Brain microvascular endothelial cell (primary cell): ENCODE measurements around the gene SERPIND1.
A peak's percentile ranks its signal among the peaks of the same experiment; 100 is the strongest.
"Not testable (repeated sequence)": the region's sequence is repeated elsewhere in the genome, so short reads cannot be mapped to it uniquely, and the experiment has no call there.

Experiments
- DNase-seq: peaks from one replicate; pipeline ENCODE4 v3.0.0-alpha.2; 2020
- H3K27ac ChIP-seq: fragments of 250-450 bp; sonication (Bioruptor Pico); 2 replicates; pipeline ENCODE4 v1.5.1; 2020; ENCODE audit warnings: mild to moderate bottlenecking, moderate library complexity
- H3K27me3 ChIP-seq: fragments of 250-450 bp; sonication (Bioruptor Pico); replicated peaks from 2 replicates; pipeline ENCODE4 v1.5.1; 2020; ENCODE audit warnings: mild to moderate bottlenecking
- H3K36me3 ChIP-seq: fragments of 250-450 bp; sonication (Bioruptor Pico); replicated peaks from 2 replicates; pipeline ENCODE4 v1.5.1; 2020; ENCODE audit warnings: mild to moderate bottlenecking
- H3K4me3 ChIP-seq: 2 replicates; pipeline ENCODE4 v1.5.1; 2011; ENCODE audit warnings: low read depth, mild to moderate bottlenecking, control low read depth, low read length, moderate library complexity
- in situ Hi-C: cut with HindIII; loops from 2 replicates; pipeline ENCODE4 v1.10.0; 2017; ENCODE audit warnings: low sequenced_read_pairs, low pct_ligation_motif_present
- TF ChIP-seq, protein P1 (sequence below): IDR thresholded peaks from 2 replicates; pipeline ENCODE4 v1.5.1; 2011; ENCODE audit warnings: low read depth, mild to moderate bottlenecking, moderate library complexity, low read length, control low read depth, inconsistent platforms; ENCODE audit errors: missing control alignments

SERPIND1 gene

DNA sequence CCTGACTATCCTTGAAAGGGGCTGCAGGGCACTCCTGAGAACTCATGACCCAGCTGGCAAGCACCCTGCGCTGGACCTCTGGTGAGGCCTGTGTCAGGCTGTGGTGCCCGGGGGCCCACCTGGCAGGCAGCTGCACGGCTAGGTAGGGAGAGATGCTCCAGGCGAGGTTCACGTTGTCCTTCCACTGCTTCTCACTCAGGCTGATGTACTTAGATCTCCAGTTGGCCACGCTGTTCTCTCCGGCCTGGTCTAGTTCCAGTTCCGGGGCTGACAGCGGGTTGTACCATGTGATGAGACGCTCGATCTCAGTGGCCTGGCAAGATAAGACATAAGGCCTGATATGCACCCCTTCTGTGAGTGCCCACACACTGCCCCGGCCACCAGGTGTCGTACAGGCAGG is 44.7 kb upstream of the SERPIND1 start:
- Histone ChIP-seq H3K36me3 (peaks cover 27% of the 10 kb centered on the region), H3K27ac (no peak overlapping the region)

DNA sequence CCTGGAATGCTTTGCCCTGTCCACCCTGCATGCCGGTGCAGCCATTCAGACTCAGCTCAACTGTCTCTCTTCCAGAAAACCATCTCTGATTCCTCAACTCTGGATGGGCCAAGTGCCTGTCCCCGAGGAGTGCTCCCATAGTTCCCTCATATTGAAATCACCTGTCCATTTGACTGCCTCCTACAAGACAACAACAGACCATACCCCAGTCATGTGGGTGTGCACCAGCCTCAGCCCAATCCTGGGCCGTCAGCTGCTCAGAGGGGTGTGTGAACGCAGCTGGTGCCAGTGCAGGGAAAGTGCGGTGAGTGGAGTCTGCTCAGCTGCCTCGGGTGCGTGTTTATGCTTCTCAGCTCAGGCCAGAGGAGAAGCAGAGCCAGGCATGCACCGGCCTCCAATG is 41.5 kb upstream of the SERPIND1 start:
- in situ Hi-C loops, H3K4me3 ChIP-seq, DNase-seq, H3K27me3 ChIP-seq, H3K27ac ChIP-seq: not testable (repeated sequence)
- peaks cover 22% of the 10 kb centered on the region for H3K36me3 ChIP-seq

More for the DNA sequence above, 44.7 kb upstream of the SERPIND1 start:
- TF ChIP-seq, protein P1, sequence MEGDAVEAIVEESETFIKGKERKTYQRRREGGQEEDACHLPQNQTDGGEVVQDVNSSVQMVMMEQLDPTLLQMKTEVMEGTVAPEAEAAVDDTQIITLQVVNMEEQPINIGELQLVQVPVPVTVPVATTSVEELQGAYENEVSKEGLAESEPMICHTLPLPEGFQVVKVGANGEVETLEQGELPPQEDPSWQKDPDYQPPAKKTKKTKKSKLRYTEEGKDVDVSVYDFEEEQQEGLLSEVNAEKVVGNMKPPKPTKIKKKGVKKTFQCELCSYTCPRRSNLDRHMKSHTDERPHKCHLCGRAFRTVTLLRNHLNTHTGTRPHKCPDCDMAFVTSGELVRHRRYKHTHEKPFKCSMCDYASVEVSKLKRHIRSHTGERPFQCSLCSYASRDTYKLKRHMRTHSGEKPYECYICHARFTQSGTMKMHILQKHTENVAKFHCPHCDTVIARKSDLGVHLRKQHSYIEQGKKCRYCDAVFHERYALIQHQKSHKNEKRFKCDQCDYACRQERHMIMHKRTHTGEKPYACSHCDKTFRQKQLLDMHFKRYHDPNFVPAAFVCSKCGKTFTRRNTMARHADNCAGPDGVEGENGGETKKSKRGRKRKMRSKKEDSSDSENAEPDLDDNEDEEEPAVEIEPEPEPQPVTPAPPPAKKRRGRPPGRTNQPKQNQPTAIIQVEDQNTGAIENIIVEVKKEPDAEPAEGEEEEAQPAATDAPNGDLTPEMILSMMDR: no peak
- Histone ChIP-seq H3K4me3 (no peak overlapping the region), H3K27me3 (no peaks in the 10 kb centered on the region)
- no peak for DNase-seq
- in situ Hi-C loops: no loop called here

DNA sequence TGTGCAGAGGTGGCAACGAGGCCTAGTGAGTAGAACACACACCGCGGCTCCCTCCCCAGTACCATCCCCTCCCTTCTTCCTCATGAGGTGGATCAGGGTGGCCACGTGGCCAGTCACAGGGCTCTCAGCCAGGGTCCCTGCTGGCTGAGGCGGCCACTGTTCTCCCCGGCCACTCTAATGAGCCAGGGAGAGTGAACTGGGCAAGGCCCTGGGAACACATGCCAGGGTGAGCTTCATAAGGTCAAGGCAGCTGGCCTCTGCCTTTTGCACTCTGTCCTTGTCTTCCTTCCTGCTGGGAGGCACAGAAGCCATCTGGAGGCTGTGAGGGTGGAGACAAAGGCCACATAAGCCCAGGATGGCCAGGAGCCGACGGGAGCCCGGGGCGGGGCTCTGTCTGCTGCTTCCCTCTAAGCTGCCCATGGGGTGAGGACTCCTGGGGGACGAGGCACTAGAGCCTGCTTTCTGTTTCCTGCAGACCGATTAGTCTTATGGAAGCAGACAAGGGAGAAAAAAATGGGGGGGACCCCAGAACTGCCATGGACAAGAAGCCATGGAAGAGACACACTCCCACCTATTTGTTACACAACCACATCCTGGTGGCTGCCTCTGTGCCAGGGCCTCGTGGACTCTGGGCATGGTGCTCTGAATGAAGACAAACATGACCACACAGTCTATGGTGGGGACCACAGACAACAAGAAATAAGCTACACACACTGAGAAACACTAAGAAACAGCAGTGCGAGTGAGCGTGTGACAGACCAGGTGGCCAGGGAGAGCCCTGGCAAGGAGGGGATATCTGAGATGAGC is 38.4 kb upstream of the SERPIND1 start:
- in situ Hi-C loops: not testable (repeated sequence)

DNA sequence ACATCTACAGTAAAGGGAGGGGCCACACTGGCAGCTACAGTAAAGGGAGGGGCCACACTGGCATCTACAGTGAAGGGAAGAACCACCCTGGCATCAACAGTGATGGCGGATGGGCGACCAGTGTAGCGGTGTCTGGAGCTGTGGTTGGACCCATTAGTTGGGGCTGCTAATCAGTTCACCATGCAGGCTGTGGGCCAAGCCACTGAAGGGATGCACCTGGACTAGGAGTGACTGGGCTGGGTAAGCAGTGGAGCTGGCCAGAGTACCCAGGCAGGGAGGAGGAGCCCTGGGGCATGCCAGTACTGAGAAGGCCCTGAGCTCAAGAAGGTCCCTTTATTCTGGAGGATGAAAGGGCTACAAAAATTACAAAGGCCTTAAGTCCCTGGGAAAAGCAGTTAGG is 37.0 kb upstream of the SERPIND1 start:
- H3K4me3 ChIP-seq, H3K36me3 ChIP-seq, H3K27ac ChIP-seq, in situ Hi-C loops, DNase-seq, H3K27me3 ChIP-seq: not testable (repeated sequence)

More for the DNA sequence above, 38.4 kb upstream of the SERPIND1 start:
- H3K36me3 ChIP-seq, H3K27ac ChIP-seq, DNase-seq, H3K27me3 ChIP-seq, H3K4me3 ChIP-seq: not testable (repeated sequence)

GRCh38 chr22:20738394-20739089 is 35.4 kb upstream of the SERPIND1 start:
- in situ Hi-C loops: no loop called here
- TF ChIP-seq, protein P1: no peak
- Histone ChIP-seq H3K27ac (no peak overlapping the region), H3K36me3 (peaks cover 15% of the 10 kb centered on the region), H3K27me3 (no peaks in the 10 kb centered on the region), H3K4me3 (no peak overlapping the region)
- no peak for DNase-seq

DNA sequence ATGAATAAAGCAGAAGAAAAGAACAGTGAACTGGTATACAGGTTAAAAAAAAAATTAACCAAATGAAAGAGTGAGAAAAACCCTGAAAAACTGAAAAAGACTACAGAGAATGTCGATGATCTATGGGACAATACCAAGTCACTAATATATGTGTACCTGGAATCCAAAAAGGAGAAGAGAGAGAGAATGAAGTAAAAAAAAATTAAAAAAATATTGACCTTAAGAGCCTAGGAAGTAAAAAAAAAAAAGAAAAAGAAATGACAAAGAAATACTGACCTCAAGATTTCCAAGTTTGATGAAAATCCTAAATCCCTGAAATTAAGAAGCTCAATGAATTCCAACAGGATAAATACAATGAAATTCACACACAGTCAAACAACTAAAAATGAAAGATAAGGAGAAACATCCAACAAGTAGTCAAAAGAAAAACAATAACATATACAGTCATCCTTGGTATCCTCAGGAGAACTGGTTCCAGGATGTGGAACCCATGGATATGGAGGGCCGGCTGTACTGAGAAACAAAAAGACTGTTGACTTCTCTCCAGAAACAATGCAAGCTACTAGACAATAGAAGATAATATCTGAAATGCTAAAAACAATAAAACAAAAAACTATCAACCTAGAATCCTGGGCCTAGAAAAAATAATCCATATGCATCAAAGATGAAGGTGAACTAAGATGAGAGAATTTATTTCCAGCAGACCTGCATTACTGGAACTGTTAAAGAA is 33.5 kb upstream of the SERPIND1 start:
- peak; percentile 7 for DNase-seq
- Histone ChIP-seq H3K27ac (no peak overlapping the region), H3K36me3 (peaks cover 24% of the 10 kb centered on the region), H3K4me3 (no peak overlapping the region), H3K27me3 (no peaks in the 10 kb centered on the region)
- in situ Hi-C loops: no loop called here
- TF ChIP-seq, protein P1: no peak

GRCh38 chr22:20741008-20741633 is 32.8 kb upstream of the SERPIND1 start:
- Histone ChIP-seq H3K4me3 (no peak overlapping the region), H3K36me3 (peaks cover 27% of the 10 kb centered on the region), H3K27me3 (no peaks in the 10 kb centered on the region), H3K27ac (no peak overlapping the region)
- TF ChIP-seq, protein P1: no peak
- no peak for DNase-seq
- in situ Hi-C loops: no loop called here
